CD4-positive, alpha-beta T cell (primary cell): ENCODE data around the gene SDK1. TPM values are rescaled to one million over a fixed set of nuclear protein-coding genes. Genes with fewer than 3 reads are reported as not detected.

Source experiments
- ATAC-seq: fragments of 200-7000 bp; cut with Tn5 transposase; one replicate; pipeline ENCODE4 v1.10.0; 2022; ENCODE audit warnings: mild to moderate bottlenecking; ENCODE audit not compliant: poor library complexity
- CTCF ChIA-PET: fragments of 350-600 bp; sonication (Branson Sonifier 250); formaldehyde crosslinking; loops from one replicate; lab custom pipeline; 2021; ENCODE audit warnings: antibody characterized with exemption, inconsistent platforms; lab: Charles Lee
- POLR2A ChIA-PET: fragments of 350-600 bp; sonication (Branson Sonifier 250); formaldehyde crosslinking; loops from one replicate; lab custom pipeline; 2021; ENCODE audit warnings: antibody characterized with exemption, inconsistent platforms; lab: Charles Lee
- DNase-seq, 14 experiments: peaks; one replicate each; pipeline ENCODE4 v3.0.0-alpha.2; 2013 to 2020; ENCODE audit warnings: mixed read lengths in 2 of 14
- H3K27ac ChIP-seq, 2 donors: one replicate each; pipeline versions ENCODE4 v1.5.1 to v1.7.0; 2013; ENCODE audit warnings: low read length in 2 of 2, low read depth in 1 of 2, mild to moderate bottlenecking in 1 of 2
- H3K27me3 ChIP-seq, 2 experiments: 1 replicate in 1 of 2; 2 replicates in 1 of 2; pipeline versions ENCODE4 v1.6.1 to v1.7.0; 2013; ENCODE audit warnings: low read length in 2 of 2, control low read depth in 1 of 2, mild to moderate bottlenecking in 1 of 2, moderate library complexity in 1 of 2; ENCODE audit not compliant: insufficient read depth in 2 of 2, control insufficient read depth in 1 of 2
- H3K36me3 ChIP-seq: one replicate; pipeline ENCODE4 v1.6.1; 2013; ENCODE audit warnings: low read length, control low read depth; ENCODE audit not compliant: insufficient read depth
- H3K4me1 ChIP-seq: one replicate; pipeline ENCODE4 v1.6.1; 2013; ENCODE audit warnings: low read length, control low read depth; ENCODE audit not compliant: insufficient read depth
- H3K4me3 ChIP-seq: one replicate; pipeline ENCODE4 v1.5.1; 2013; ENCODE audit warnings: mild to moderate bottlenecking, low read length, moderate library complexity
- H3K9me3 ChIP-seq, 2 experiments: 1 replicate in 1 of 2; 2 replicates in 1 of 2; pipeline versions ENCODE4 v1.6.1 to v1.7.0; 2013; ENCODE audit warnings: low read length in 2 of 2, mild to moderate bottlenecking in 2 of 2, control low read depth in 1 of 2, moderate library complexity in 1 of 2; ENCODE audit not compliant: control insufficient read depth in 1 of 2, insufficient read depth in 1 of 2
- H3K27ac Mint-ChIP-seq: one replicate; pipeline ENCODE4 v1.8.0; 2020; ENCODE audit warnings: mixed read lengths
- H3K27me3 Mint-ChIP-seq: one replicate; pipeline ENCODE4 v1.8.0; 2021; ENCODE audit warnings: mixed read lengths
- H3K36me3 Mint-ChIP-seq: one replicate; pipeline ENCODE4 v1.8.0; 2021; ENCODE audit warnings: low read depth, mixed read lengths
- H3K4me1 Mint-ChIP-seq: one replicate; pipeline ENCODE4 v1.8.0; 2021; ENCODE audit warnings: low read depth, mixed read lengths
- H3K4me3 Mint-ChIP-seq: one replicate; pipeline ENCODE4 v1.8.0; 2020; ENCODE audit warnings: mild to moderate bottlenecking, mixed read lengths
- H3K9me3 Mint-ChIP-seq: one replicate; pipeline ENCODE4 v1.8.0; 2020; ENCODE audit warnings: mixed read lengths
- CTCF ChIP-seq: fragments of 200-600 bp; IDR thresholded peaks from one replicate; pipeline ENCODE4 v1.8.0; 2022; ENCODE audit warnings: antibody characterized with exemption, mild to moderate bottlenecking
- intact Hi-C, 2 experiments: fragments of 100-400 bp; cut with DNase I in 1 of 2; cut with micrococcal nuclease in 1 of 2; formaldehyde crosslinking; loops; one replicate each; pipeline versions ENCODE4 v1.15.1 to v1.9.0; 2023 to 2025; cut with DNase I, micrococcal nuclease
- total RNA-seq, 174 experiments: library from RNA in 2 of 174; stranded (reverse) in 2 of 174; gene quantifications; one replicate each; pipeline ENCODE4 v1.2.3 and lab custom pipeline; 2021 to 2026

SDK1 gene
- total RNA-seq, 2 experiments from 2014 or later, result 1.1 to 1.3 TPM

- H3K27ac ChIP-seq, result no peak overlapping the region
- POLR2A ChIA-PET, result no interaction called here
- H3K9me3 ChIP-seq, result peaks cover 0 to 6% of the 10 kb centered on the region in 2 experiments
- H3K27me3 ChIP-seq, result no peaks in the 10 kb centered on the region
- H3K4me1 ChIP-seq, result no peaks in the 10 kb centered on the region
- TF ChIP-seq CTCF, result no peak
- Mint-ChIP-seq H3K9me3 (no peaks in the 10 kb centered on the region), H3K36me3 (no peaks in the 10 kb centered on the region), H3K27me3 (no peaks in the 10 kb centered on the region), H3K27ac (no peak overlapping the region), H3K4me3 (no peak overlapping the region), H3K4me1 (peaks cover 15% of the 10 kb centered on the region)
- intact Hi-C loops, result no loop called here
- no peak for DNase-seq
- H3K36me3 ChIP-seq, result no peaks in the 10 kb centered on the region
- ATAC-seq, result no peak
- CTCF ChIA-PET, result no interaction called here
- H3K4me3 ChIP-seq, result no peak overlapping the region
Measured at GRCh38 chr7:4067874-4068273, 766.8 kb downstream of the SDK1 start.

GRCh38 chr7:4068286-4068685 is 767.2 kb downstream of the SDK1 start:
- Histone ChIP-seq H3K27ac (no peak overlapping the region), H3K27me3 (no peaks in the 10 kb centered on the region), H3K9me3 (peaks cover 0 to 6% of the 10 kb centered on the region in 2 experiments), H3K36me3 (no peaks in the 10 kb centered on the region), H3K4me3 (no peak overlapping the region), H3K4me1 (no peaks in the 10 kb centered on the region)
- no peak for ATAC-seq
- no peaks in the 10 kb centered on the region for H3K36me3 Mint-ChIP-seq
- intact Hi-C loops, result no loop called here
- H3K4me3 Mint-ChIP-seq, result no peak overlapping the region
- no peak for DNase-seq
- no peak overlapping the region for H3K27ac Mint-ChIP-seq
- no peaks in the 10 kb centered on the region for H3K9me3 Mint-ChIP-seq
- CTCF ChIA-PET, result no interaction called here
- TF ChIP-seq CTCF, result no peak
- H3K27me3 Mint-ChIP-seq, result no peaks in the 10 kb centered on the region
- H3K4me1 Mint-ChIP-seq, result peaks cover 15% of the 10 kb centered on the region
- POLR2A ChIA-PET, result no interaction called here

- no peaks in the 10 kb centered on the region for H3K27me3 Mint-ChIP-seq
- H3K36me3 Mint-ChIP-seq, result no peaks in the 10 kb centered on the region
- ChIA-PET CTCF (no interaction called here), POLR2A (no interaction called here)
- H3K4me3 Mint-ChIP-seq, result no peak overlapping the region
- Histone ChIP-seq H3K9me3 (peaks cover 0 to 6% of the 10 kb centered on the region in 2 experiments), H3K36me3 (no peaks in the 10 kb centered on the region), H3K4me3 (no peak overlapping the region), H3K27me3 (no peaks in the 10 kb centered on the region), H3K4me1 (no peaks in the 10 kb centered on the region), H3K27ac (no peak overlapping the region)
- DNase-seq (no peak), ATAC-seq (no peak)
- intact Hi-C loops, result no loop called here
- H3K27ac Mint-ChIP-seq, result no peak overlapping the region
- no peaks in the 10 kb centered on the region for H3K9me3 Mint-ChIP-seq
- TF ChIP-seq CTCF, result no peak
- H3K4me1 Mint-ChIP-seq, result peaks cover 12% of the 10 kb centered on the region
Measured at GRCh38 chr7:4069268-4070095, 768.4 kb downstream of the SDK1 start.
